Measurements from ENCODE around the gene RGP1.

RGP1 gene

GRCh38 chr9:35702696-35703095, 46.4 kb upstream of the RGP1 start:
- Histone ChIP-seq H3F3A (ENCODE audit: control insufficient read depth, insufficient read depth) (no peaks in the 10 kb centered on the region), H3K4me1 (ENCODE audit: control insufficient read depth, low read length) (no peaks in the 10 kb centered on the region), H3K4me3 (ENCODE audit: low read length) (no peak overlapping the region), H3K9me2 (replicated peaks; ENCODE audit: control insufficient read depth, low read length) (no peaks in the 10 kb centered on the region), H3K9me3 (ENCODE audit: control insufficient read depth, insufficient read depth, low read length) (no peaks in the 10 kb centered on the region), H3K79me2 (ENCODE audit: control insufficient read depth, low read length) (no peaks in the 10 kb centered on the region), H3K27me3 (ENCODE audit: control insufficient read depth, low read length) (no peaks in the 10 kb centered on the region), H3K4me2 (ENCODE audit: low read length) (no peak overlapping the region), H3K36me3 (ENCODE audit: control insufficient read depth, low read length) (peaks cover 96% of the 10 kb centered on the region), H3K27ac (ENCODE audit: low read depth, low read length) (no peak overlapping the region), H4K20me1 (ENCODE audit: control insufficient read depth, insufficient read depth, low read depth, low read length) (no peaks in the 10 kb centered on the region)
- TF ChIP-seq EZH2phosphoT487 (IDR thresholded peaks at IDR 0.05; ENCODE audit: borderline replicate concordance, low read length) = no peak
- TF ChIP-seq, protein P1, sequence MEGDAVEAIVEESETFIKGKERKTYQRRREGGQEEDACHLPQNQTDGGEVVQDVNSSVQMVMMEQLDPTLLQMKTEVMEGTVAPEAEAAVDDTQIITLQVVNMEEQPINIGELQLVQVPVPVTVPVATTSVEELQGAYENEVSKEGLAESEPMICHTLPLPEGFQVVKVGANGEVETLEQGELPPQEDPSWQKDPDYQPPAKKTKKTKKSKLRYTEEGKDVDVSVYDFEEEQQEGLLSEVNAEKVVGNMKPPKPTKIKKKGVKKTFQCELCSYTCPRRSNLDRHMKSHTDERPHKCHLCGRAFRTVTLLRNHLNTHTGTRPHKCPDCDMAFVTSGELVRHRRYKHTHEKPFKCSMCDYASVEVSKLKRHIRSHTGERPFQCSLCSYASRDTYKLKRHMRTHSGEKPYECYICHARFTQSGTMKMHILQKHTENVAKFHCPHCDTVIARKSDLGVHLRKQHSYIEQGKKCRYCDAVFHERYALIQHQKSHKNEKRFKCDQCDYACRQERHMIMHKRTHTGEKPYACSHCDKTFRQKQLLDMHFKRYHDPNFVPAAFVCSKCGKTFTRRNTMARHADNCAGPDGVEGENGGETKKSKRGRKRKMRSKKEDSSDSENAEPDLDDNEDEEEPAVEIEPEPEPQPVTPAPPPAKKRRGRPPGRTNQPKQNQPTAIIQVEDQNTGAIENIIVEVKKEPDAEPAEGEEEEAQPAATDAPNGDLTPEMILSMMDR (IDR thresholded peaks at IDR 0.05; ENCODE audit: low read depth, low read length, poor library complexity, severe bottlenecking) = no peak

DNA sequence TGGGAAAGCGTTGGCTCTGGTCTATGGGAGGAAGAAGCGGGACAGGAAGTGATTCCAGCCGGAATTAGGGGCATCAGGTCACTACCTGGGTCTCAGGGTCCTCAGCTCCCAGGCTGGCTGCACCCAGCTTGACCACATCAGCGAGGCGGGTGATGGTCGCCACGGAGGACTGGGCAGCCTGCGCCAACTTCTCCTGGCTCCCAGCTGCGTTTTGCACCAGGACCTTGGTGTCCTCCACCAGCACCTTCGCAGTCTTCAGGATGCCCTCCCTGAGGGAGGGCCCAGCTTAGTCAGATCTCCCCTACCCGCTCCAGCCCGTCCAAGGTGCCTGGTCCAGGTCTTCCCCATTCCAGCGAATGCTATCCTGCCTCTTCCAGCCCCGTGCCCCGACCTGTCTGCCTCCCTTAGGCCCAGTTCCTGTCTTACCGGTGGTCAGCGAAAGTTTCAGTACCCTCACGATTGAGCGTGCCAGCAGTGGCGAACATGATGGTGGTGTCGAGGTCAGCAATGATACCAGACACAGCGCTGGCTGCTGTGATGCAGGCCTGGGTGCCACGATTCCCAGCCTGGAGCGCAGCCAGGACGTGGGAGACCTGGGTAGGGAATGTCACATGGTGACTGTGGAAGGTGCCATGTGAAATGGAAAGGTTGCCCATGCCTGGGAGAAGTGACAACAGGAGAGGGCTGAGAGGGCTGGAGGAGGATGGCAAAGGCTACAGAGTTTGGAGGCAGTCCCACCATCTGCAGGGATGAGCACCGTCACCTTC, 45.0 kb upstream of the RGP1 start:
- Histone ChIP-seq H3K79me2 (ENCODE audit: control insufficient read depth, low read length) (no peaks in the 10 kb centered on the region), H3F3A (ENCODE audit: control insufficient read depth, insufficient read depth) (no peaks in the 10 kb centered on the region), H3K36me3 (ENCODE audit: control insufficient read depth, low read length) (peaks cover 96% of the 10 kb centered on the region), H3K9me2 (replicated peaks; ENCODE audit: control insufficient read depth, low read length) (no peaks in the 10 kb centered on the region), H3K4me3 (ENCODE audit: low read length) (no peak overlapping the region), H3K4me1 (ENCODE audit: control insufficient read depth, low read length) (no peaks in the 10 kb centered on the region), H3K9me3 (ENCODE audit: control insufficient read depth, insufficient read depth, low read length) (no peaks in the 10 kb centered on the region), H3K4me2 (ENCODE audit: low read length) (no peak overlapping the region), H4K20me1 (ENCODE audit: control insufficient read depth, insufficient read depth, low read depth, low read length) (no peaks in the 10 kb centered on the region), H3K27me3 (ENCODE audit: control insufficient read depth, low read length) (no peaks in the 10 kb centered on the region), H3K27ac (ENCODE audit: low read depth, low read length) (no peak overlapping the region)
- no peak for TF ChIP-seq EZH2phosphoT487 (IDR thresholded peaks at IDR 0.05; ENCODE audit: borderline replicate concordance, low read length)
- TF ChIP-seq, protein P1 (IDR thresholded peaks at IDR 0.05; ENCODE audit: low read depth, low read length, poor library complexity, severe bottlenecking) = no peak

- no peak overlapping the region for H3K4me2 ChIP-seq (ENCODE audit: low read length)
- H3K9me3 ChIP-seq (ENCODE audit: control insufficient read depth, insufficient read depth, low read length) = no peaks in the 10 kb centered on the region
- peaks cover 89% of the 10 kb centered on the region for H3K36me3 ChIP-seq (ENCODE audit: control insufficient read depth, low read length)
- H3F3A ChIP-seq (ENCODE audit: control insufficient read depth, insufficient read depth) = no peaks in the 10 kb centered on the region
- no peak overlapping the region for H3K4me3 ChIP-seq (ENCODE audit: low read length)
- H3K27me3 ChIP-seq (ENCODE audit: control insufficient read depth, low read length) = no peaks in the 10 kb centered on the region
- no peaks in the 10 kb centered on the region for H4K20me1 ChIP-seq (ENCODE audit: control insufficient read depth, insufficient read depth, low read depth, low read length)
- no peak overlapping the region for H3K27ac ChIP-seq (ENCODE audit: low read depth, low read length)
- no peaks in the 10 kb centered on the region for H3K79me2 ChIP-seq (ENCODE audit: control insufficient read depth, low read length)
- no peaks in the 10 kb centered on the region for H3K9me2 ChIP-seq (replicated peaks; ENCODE audit: control insufficient read depth, low read length)
- TF ChIP-seq EZH2phosphoT487 (IDR thresholded peaks at IDR 0.05; ENCODE audit: borderline replicate concordance, low read length) = no peak
- TF ChIP-seq, protein P1 (IDR thresholded peaks at IDR 0.05; ENCODE audit: low read depth, low read length, poor library complexity, severe bottlenecking) = no peak
- no peaks in the 10 kb centered on the region for H3K4me1 ChIP-seq (ENCODE audit: control insufficient read depth, low read length)
Observed at GRCh38 chr9:35705372-35705771, 43.7 kb upstream of the RGP1 start.

All from DOHH2 (cell line).